Cerebellar nuclear complex (tissue), 1 donor: ENCODE measurements around the gene DCAF10.
"Not testable (repeated sequence)": the region's sequence is repeated elsewhere in the genome, so short reads cannot be mapped to it uniquely, and the experiment has no call there.

Experiments used
- DNase-seq, 2 experiments: peaks; one replicate each; lab custom pipeline; 2025; lab: John Stamatoyannopoulos, UW

The DCAF10 gene

DNA sequence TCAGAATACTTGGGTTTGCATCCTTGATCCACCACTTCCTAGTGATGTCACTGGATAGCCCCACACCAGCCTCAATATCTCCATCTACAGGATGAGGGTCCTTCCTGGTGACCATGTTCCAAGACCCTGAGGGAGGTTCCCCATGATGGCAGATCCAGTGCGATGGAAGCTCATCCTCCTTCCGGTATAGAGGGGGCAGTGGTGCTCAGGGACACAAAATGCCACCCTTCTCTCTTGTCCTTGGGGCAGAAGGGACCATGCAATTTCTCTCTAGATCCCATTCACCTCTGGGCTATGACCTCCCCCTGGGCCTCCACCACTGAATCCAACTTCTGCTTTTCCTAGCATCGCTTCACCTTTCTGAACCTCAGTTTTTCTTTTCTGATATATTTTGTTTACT is 108.7 kb downstream of the DCAF10 start:
- no peak for DNase-seq

DNA sequence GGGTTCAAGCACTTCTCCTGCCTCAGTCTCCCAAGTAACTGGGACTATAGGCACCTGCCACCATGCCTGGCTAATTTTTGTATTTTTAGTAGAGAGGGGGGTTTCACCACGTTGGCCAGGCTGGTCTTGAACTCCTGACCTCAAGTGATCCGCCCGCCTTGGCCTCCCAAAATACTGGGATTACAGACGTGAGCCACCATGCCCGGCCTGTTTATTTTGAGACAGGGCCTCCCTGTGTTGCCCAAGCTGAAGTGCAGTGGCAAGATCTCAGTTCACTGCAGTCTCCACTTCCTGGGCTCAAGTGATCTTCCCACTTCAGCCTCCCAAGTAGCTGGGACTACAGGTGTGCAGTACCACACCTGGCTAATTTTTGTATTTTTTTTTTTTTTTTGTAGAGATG is 109.2 kb downstream of the DCAF10 start:
- not testable (repeated sequence) for DNase-seq

DNA sequence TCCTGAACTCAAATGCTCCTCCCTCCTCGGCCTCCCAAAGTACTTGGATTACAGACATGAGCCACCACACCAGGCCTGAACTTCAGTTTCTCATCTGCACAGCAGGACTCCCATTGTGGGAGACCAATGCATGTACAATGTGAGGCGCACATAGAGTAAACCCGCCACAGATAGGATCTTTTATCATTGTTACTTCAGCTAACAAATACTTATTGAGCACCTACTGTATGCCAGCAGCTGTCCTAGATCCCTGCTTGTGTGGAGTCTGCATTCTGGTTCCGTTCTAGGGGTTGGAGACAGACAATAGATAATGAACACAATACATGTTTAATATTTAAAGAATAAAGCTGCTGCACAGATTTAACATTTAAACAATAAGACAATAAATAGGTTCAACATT is 109.7 kb downstream of the DCAF10 start:
- DNase-seq = no peak

DNA sequence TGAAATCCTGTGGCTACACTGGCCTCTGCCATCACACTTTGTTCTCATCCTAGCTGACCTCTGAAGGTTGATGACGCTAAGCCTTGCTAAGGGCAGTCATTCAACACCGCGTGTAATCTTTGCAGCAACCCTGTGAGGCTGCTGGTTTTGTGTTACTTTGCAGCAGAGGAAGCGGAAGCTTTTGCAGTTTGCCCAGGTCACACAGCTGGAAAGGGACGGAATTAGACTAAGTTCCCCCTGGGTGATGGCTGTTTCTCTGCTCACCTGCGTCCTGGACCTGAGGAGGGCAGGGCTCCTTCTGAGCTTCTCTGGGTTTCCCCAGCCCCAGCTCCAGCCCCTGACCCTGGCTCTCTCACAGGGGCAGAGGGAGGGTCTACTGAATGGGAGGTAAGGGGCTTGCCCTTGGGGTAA is 110.7 kb downstream of the DCAF10 start:
- DNase-seq = no peak

DNA sequence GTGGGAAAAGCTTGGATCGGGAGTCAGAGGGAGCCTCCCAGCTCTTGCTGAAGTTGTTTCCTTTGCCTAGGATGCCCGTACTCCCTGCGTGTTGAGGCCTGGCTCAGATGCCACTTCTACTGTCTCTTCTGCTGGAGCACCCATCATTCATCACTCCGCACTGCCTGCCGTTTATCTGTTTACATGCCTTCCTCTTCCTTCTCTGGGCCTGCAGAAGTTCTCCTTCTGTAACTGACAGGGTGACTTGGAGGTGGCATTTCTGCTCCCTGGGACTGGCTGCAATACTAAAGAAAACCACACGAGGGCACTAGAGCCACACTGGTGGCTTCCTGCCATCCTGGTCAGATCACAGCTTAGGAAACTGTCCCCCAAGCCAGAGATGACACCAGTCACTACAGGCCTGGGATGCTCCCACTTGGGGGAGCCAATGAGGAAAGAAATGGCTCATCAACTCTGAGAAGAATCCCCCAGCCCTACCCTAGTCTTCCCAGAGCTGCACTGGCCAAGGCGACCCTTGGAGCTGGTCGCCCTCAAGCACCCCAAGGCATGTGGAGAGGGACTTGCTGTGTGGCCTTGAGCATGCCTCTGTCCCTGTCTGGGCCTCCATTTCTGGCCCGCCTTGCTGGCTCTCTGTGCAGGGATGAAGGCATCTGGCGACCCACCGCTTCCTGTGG is 113.0 kb downstream of the DCAF10 start:
- peak in 1 of 2 experiments; percentile 38 for DNase-seq

DNA sequence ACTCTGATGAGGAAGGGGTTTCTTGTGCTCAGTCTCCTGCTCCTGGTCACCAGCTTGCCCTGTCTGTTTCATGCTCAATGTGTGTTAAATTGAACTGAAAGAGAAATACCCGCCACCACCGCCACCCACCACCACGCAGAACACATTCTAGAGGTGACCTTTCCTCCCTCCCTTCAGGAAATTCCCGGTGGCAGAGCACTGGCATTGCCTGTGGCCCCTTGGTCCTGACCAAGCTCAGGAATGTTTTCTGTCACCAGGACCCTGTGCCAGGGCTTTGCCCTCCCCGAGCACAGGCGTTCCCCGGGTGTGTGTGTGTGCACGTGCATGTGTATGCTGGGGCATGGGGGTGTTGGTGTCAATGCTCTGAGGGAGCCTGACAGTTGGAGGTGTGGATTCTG is 113.6 kb downstream of the DCAF10 start:
- DNase-seq = no peak

DNA sequence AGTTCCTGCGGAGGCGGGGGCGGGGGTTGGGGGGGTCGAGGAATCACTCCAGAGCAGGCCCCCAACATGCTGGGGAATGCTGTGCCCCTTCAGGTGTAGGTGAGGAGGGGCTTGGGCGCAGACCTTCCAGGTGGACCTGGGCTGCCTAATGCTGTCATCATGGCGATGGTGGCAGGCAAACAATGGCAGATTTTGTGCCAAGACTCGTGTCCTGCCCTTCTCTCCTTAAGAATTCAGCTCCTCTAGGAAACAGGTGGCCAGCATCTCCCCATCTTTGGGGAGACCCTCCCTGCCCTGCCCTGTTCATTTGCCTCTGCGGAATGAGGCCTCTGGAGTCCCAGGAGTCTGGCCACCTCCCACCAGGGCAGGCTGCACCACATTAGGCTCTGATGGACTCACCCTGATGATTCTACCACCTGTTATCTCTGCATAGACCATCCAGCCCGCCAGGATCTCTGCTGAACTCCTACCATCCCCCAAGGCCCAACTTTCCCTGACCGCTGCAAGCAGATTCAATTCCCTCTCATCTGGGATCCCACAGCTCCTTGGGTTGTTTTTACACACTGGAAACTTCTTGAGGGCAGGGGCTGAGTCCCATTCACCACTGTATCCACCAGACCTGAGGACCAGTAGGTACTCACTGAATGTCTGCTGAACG is 114.2 kb downstream of the DCAF10 start:
- no peak for DNase-seq

DNA sequence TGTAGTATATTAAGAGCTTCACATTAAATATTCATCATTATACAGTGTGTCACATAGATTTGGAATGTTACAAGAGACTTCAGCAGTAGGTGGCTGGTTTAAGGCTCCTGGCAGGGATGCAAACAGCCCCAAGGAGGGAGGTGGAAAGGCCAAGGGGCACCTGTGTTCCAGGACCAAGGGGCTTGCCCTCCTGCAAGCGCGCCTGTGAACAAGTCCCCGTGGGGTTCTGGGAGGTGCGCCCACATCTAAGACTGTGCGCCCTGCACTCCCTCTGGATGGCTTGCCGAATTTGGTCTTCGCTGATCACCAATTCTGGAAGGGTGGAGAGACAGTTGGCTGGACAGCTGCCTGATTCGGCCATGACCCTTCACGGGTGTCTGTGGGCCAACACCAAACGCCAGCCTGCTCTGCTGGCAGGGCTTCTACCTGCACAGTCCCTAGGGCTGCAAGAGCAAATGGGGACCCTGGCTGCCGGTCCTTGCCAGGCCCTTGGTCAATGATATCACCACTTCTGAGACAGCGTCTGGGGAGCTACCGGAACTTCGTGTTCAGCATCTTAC is 115.4 kb downstream of the DCAF10 start:
- no peak for DNase-seq

DNA sequence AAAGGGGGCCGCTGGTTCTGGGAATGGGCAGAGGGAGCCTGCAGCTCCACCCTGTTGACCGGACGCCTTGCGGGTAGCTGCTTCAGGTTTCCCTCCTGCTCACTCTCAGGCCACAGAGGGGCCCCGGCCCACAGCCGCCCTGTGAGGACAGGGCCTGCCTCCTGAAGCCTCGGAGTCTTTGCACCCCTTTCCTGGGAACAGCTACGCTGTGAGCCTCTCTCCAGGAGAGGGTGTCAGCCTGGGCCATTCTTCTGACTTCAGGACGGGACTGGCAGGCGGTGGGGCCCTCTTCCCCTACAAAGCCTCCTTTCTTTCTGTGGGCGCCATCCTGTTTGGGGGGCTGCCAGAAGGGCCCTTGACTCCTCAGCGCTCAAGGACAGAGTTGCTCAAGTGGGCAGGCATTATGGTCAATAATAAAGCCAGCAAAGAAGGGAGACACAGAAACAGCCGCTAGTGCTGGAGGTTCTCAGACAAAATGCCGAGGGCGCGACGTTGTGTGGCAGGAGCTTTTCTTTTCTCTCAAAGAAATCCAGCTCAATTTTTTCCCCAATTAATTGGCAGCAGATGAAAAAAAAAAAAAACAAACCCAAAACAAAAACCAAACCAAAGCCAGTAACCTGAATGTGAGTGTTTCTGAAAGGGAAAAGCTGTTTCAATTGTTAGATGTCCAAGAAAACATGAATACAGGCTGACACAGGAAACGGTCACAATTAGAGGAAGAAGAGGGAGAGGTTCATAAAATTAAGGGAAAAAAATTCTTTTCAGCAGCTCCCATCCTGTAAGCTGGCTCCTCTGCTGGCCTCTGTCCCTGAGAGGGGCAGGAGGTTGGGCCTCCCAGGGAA is 116.1 kb downstream of the DCAF10 start:
- no peak for DNase-seq
